Subcutaneous adipose tissue (tissue), 4 donors: ENCODE data around the gene EHMT1. TPM values are rescaled to one million over a fixed set of nuclear protein-coding genes. Genes with fewer than 3 reads are reported as not detected.

Experiments used
- CTCF ChIP-seq: fragments of 450-650 bp; IDR thresholded peaks from one replicate; pipeline ENCODE4 v1.5.1; 2016; ENCODE audit warnings: low read depth, mild to moderate bottlenecking, control low read depth, antibody characterized with exemption, moderate library complexity
- total RNA-seq, 4 donors: library from RNA; depleted of rRNA; stranded (reverse); fragments of >200 nt; gene quantifications; one replicate each; pipeline ENCODE4 v1.1.0, GENCODE V29; 2016

Gene EHMT1
- total RNA-seq, 4 donors from 2014 or later, result 53.2 to 168 (median 65.9) TPM

GRCh38 chr9:137726764-137727163 lies 108.0 kb downstream of the EHMT1 start:
- TF ChIP-seq CTCF, result no peak

- TF ChIP-seq CTCF, result no peak
Observed at GRCh38 chr9:137727716-137728115, 108.9 kb downstream of the EHMT1 start.

- no peak for TF ChIP-seq CTCF
Observed at GRCh38 chr9:137728444-137729311, 109.9 kb downstream of the EHMT1 start.

- no peak for TF ChIP-seq CTCF
Observed at GRCh38 chr9:137731216-137731946, 112.6 kb downstream of the EHMT1 start.

- TF ChIP-seq CTCF, result no peak
Observed at GRCh38 chr9:137731947-137732813, 113.4 kb downstream of the EHMT1 start.

- no peak for TF ChIP-seq CTCF
Observed at GRCh38 chr9:137733429-137733828, 114.6 kb downstream of the EHMT1 start.

- no peak for TF ChIP-seq CTCF
Observed at GRCh38 chr9:137734181-137734580, 115.4 kb downstream of the EHMT1 start.
